ENCODE results near the gene ENOX1.

The ENOX1 gene

DNA sequence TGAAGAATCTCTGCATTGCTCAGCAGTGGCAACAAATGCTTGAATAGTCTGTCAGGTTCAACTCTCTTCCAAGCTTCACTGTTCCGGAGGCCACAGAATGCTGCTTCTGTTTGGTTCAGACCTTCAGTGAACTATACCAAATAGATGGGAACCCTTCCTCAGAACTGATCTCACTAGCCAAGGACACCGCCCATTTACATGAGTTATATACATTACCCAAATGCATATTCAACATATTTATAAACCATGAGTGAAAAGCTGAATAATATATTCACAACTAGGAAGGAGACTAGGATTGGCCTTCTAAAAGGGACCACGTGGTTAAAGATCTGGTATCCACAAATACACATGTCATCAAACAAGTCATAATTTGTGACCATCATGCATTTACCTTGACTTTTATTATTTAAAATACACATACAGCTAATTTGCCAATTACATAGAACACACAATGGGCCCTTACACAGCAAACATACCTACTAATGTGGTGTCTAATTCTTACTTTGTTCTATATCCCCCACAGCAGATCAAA, 49.3 kb downstream of the ENOX1 start:
- no peak for DNase-seq

DNA sequence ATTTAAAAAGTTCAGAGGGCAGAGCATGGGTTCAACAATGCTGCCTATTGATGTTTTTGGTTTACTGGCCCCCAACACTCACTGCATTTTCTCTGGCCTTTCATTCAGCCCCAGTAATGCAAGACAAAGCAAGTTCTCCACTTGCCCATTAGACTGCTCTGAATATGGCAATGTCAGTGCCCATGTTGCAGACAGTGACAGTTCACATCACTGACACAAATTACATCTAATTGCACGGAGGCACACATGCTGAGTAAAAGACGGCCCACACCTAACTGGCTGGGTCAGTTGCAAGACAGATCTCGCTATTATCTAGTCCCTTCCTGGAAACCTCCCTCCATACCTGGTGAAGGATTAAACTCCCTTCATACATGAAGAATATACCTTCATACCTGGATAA, 54.0 kb downstream of the ENOX1 start:
- no peak for DNase-seq

GRCh38 chr13:43731296-43731695, 55.5 kb downstream of the ENOX1 start:
- no peak for DNase-seq

DNA sequence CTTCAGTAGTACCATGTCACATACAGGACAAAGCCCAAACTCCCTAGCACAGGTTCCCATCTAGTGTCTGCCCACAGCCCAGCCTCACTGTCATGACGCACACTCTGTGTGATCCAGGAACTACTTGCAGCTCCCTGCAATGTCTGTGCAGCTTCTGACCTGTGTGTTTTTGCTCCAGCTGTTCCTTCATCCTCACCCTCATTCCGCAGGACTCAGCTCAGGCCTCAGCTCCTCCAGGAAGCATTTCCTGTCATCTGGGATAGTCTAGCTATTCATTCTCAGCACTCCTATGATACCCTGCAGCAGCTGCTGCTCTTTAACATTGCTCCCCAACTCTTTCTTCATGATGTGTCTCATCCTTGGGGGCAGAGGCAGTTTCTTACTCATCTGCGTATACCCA, 56.1 kb downstream of the ENOX1 start:
- no peak for DNase-seq

- DNase-seq = no peak
Observed at GRCh38 chr13:43728421-43728820, 58.4 kb downstream of the ENOX1 start.

DNA sequence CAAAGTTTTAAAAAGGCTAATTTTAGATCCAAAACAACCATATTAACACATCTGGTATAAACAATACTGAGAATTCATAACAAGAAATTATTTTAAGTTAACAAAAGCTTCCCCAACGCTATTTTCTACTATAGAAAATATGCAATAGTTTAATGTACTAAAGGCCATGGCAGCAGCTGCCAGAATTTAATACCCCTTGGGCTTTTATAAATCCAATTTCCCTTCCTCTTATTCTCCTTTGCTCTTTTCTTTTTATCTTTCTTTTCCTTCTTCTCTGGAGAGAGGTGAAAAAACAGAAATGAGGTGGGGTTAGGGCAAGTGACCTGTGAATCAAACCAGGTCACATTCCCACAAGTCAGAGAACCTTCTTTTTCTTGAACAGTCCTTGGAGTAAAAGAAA, 58.9 kb downstream of the ENOX1 start:
- no peak for DNase-seq

DNA sequence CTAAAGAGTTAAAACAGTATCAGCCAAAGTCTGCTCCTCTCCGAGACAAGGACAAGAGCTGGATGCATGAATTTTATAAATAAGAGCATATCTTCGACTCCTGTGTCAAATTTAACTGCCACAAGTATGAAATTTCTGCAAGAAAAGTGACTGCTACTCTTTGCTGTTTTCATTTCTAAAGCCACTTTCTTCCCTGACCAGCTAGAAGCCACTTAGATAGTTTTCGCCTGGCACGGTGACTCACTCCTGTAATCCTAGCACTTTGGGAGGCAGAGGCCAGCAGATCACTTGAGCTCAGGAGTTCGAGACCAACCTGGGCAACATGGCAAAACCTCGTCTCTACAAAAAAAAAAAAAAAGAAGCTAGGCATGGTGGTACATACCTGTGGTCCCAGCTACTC, 61.3 kb downstream of the ENOX1 start:
- DNase-seq = no peak

DNA sequence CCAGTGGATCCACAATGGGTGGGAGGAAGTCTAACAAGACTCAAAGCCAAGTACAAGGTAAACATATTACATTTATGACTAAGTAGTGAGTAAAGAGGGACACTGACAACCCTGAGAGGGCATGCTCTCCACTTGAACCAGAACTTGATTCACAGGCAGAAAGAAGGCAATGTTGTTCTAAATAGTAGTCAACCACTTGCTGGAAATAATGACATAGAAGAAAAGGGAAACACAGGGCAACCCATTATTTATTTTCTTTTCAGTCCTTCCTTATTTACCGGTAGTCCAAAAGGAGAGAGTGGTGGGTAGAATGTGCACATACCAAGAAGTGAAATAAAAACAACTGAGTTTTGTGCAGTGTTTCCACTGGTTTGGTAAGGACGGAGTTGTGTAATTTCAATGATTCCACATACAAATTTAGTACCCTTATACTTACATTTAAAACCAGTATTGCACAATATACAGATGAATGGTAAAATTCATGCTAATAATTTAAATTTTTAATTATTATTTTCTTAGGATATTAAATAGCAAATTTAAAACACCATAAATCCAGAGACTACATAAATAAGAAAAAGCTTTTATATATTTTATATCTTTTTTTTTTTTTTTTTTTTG, 65.9 kb downstream of the ENOX1 start:
- no peak for DNase-seq

DNA sequence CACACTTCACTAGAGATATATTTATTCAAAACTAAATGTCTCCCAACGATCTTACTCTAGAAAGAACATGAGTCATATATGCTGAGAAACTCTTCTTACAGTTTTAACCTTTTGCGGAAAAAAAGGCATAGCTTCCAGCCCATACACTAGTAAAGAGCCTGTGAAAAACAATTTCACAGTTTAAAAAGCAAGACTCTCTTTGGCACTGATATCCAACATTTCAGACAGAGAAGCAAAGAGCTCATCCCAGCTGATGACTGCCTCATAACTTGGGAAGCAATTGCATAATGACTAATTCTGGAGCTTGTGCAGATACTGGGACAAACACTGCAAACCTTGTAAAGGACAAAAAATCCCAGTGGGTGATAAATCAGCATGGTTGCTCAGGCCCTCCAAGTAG, 88.0 kb downstream of the ENOX1 start:
- DNase-seq = no peak

DNA sequence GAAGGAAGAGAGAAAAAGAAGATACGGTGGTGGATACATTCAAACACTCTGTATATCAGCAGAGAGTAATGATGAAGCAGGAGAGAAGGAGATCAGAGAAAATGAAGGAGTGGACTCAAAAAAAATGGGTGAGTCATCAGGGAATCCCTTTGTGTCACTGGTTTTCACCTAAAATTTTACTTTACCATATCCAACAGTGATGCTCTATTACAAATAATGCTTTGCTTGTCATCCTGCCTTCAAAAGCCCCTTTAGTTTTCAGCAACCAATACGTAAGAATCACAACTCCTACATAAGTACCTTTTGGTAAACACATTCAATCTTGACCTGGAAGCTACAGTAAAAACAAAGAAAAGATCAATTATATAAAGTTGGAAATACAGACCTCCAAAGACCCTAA, 88.8 kb downstream of the ENOX1 start:
- DNase-seq = no peak

DNA sequence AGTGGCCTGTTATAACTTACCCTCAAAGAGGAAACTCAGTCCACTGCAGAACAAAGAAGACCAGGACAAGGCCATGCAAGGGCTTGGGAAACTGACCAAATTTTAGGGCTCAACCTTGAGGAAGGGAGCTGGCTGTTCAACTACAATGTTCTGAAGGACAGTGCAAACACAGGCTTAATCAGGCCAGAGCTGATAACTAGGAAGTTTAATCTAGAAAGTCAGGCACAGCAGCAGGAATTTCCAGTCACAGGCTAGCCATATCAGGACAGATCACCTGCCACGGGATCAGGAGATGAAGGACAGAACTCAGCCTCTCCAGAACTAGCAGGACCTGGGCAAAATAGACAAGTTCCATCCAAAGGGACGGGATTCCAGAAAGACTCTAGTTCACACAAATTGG, 89.4 kb downstream of the ENOX1 start:
- no peak for DNase-seq

DNA sequence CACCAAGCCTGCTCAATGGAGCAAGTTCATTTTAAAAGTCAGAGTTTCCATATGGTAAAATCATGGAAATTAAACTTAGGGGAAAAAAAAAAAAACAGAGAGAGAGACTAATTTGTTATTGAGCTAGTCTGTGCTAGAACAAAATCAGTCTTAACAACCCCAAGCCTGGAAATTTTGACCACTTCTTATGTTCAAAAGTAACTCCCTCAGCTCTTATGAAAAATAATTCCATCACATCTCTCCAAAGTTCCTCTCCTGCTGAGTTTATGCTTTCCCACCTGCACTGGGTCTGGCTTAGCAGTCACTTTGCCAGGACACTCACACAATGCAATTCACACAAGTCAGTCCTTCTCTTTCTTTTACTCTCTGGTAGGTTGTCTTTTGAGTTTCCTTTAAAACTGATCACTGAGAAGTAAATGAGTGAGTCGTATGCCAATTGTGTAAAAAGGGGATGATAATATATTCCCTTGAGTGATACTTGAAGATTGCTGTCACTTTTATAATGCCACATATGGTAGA, 92.6 kb downstream of the ENOX1 start:
- no peak for DNase-seq

GRCh38 chr13:43693639-43694038, 93.1 kb downstream of the ENOX1 start:
- DNase-seq = no peak

DNA sequence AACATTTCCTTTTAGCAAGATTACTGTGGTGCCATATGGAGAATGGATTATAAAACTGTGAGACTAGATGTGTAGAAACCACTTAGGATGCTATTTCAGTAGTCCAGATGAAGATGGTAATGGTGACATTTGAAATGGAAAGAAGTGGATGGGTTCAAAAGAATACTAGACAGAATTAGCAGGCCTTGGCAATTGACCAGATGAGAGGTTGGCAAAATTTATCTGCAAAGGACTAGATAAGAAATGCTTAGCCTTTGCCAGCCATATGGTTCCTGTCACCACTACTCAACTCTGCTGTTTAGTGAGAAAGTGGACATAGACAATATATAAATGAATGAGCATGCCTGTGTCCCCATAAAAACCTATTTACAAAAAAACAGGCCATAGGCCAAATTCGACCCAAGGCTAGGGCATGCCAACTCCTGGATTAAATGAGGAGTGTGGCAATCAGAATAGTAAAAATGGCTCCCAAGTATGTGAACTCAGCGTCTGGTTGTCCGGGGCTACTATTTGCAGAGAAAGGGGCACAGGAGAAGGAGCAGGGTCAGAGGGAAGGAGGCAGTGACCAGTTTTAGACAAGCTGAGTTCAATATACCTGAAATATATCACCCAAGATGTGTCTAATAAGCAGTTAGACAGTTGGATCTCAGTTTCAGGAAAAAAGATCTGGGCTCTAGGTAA, 98.4 kb downstream of the ENOX1 start:
- no peak for DNase-seq

GRCh38 chr13:43687038-43687437, 99.7 kb downstream of the ENOX1 start:
- no peak for DNase-seq

DNA sequence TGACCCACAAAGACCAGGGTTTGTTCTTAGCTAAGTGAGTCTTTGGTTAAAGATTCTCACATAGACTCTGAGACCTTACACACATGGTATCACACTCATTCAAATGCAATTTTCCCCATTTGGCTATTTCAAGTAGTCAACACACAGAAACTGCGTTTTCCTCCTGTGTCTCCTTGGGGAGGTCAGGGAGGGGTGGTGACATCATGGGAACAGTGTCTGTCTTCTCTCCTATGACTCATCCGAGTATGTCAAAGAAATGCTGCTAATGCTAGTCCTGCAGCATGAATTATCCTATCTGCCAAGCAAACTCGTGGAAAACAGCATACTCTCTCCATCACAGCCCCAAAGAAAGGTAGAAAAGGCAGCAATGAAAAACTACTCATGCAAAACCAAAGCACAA, 100.2 kb downstream of the ENOX1 start:
- no peak for DNase-seq

DNA sequence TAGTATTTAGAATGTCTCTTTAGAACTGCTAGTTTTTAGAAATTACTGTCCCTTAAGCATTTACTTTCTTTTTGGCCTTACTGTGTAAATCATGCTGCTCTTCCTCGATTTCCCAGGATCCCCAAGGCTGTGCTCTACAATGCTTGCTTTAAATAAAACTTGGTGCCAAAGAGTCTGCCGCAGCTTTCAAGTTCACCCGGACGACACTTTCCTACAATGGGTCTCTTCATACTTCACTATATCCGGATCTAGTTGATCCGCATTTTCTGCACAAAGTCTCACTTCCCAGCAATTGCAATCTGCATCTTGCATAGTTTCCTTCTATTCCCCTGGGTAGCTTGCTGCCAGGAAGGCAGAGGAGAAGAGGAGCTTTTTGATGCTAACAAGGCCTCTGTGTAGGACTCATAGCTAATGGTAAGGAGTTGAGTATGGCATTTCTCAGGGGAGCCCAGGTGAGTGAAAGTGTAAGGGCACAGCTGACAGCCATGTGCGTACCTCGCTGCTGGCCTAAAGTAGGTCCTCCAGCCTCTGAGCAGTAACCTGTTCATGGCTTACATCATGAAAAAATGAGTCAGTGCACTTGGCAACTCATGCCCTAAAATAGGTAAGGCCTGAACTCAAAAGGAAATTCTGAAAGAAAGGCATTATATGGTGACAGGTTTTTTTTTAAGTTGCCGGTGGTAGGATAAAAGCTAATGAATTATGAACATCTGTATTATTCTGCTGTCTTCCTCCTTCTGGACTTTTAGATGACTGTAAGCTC, 101.6 kb downstream of the ENOX1 start:
- no peak for DNase-seq

GRCh38 chr13:43682701-43683100, 104.1 kb downstream of the ENOX1 start:
- no peak for DNase-seq

DNA sequence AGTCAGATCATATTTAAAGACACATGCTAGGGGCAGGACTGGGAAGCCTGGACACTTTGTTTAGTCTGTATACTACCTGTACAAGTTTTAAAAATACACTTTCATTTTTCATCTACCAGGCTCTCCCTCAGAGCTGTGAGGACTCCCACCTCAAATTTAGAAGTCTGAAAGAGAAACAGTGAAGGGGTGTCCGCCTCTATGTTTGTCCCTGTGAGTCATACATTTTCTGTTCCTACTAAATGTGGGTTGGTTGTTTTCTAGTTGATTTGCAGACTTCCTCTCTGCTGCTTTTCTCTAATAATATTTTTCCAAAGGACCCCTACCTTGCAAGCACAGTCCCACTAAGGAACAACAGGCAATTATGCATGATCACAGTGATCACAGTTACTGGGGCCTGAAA, 110.5 kb downstream of the ENOX1 start:
- DNase-seq = no peak

- DNase-seq = no peak
Observed at GRCh38 chr13:43675577-43675976, 111.2 kb downstream of the ENOX1 start.

DNA sequence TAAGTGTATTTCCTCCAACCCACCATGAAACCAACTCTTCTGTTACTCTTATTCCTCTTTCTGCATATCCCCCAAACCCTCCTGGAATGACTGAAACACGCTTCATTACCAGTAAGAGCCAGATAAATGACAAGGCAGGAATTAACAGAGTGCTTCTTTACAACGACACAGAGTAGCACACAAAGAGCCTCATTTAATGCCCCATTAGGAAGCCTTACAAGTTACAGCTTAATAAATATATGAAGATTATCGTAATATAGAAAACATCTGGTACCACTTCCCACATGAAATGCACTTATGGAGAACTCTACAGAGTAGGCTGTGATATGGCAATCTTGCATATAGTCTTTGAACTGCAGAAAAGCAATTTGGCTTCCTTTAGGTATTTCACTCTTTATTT, 116.8 kb downstream of the ENOX1 start:
- DNase-seq = no peak

- DNase-seq = no peak
Observed at GRCh38 chr13:43669101-43669500, 117.7 kb downstream of the ENOX1 start.

DNA sequence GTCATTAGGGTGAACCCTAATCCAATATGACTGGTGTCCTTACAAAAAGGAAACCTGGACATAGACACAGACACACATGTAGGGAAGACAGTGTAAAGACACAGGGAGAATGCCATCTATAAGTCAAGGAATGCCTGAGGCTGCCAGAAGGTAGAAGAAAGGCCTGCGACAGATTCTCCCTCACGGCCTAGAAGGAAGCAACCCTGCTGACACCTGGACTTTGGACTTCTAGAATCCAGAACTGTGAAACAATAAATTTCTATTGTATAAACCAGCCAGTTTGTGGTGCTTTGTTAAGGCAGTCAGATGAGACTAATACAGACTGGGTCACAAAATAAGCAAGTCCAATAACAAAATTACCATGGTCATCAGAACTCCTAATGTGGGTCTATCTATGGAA, 120.4 kb downstream of the ENOX1 start:
- no peak for DNase-seq

DNA sequence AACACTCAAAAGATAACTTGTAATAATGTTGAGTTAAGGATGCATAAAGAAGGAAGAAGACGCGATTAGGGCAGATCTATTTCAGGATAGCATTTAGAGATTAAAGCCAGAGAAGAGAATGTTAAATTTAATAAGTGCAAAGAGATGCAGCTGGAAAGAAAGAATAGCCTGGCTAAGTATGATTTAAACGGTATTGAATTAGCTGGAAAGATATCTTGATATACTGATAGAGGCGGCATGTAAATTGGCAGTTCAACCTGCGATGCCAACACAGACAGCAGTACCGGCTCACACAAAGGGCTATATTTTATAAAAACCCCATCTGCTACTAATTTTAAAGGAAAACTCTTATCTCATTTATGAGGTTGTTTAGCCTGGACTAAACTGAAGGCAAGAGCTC, 121.4 kb downstream of the ENOX1 start:
- no peak for DNase-seq
